Nephron progenitor cell (in vitro differentiated cells): ENCODE results near the gene DCTN3.

Experiments used
- DNase-seq: peaks from one replicate; pipeline ENCODE4 v3.0.0; 2021
- H3K27ac Mint-ChIP-seq: 2 replicates; pipeline ENCODE4 v1.8.0; 2021; ENCODE audit warnings: mild to moderate bottlenecking, moderate library complexity, mixed read lengths
- H3K27me3 Mint-ChIP-seq: 2 replicates; pipeline ENCODE4 v1.8.0; 2021; ENCODE audit warnings: mild to moderate bottlenecking, low read depth, mixed read lengths; ENCODE audit not compliant: poor library complexity
- H3K36me3 Mint-ChIP-seq: 2 replicates; pipeline ENCODE4 v1.8.0; 2021; ENCODE audit warnings: low read depth, mixed read lengths
- H3K4me1 Mint-ChIP-seq: 2 replicates; pipeline ENCODE4 v1.8.0; 2021; ENCODE audit warnings: mixed read lengths
- H3K4me3 Mint-ChIP-seq: 2 replicates; pipeline ENCODE4 v1.8.0; 2021; ENCODE audit warnings: mild to moderate bottlenecking, moderate library complexity, mixed read lengths
- H3K9me3 Mint-ChIP-seq: 2 replicates; pipeline ENCODE4 v1.8.0; 2021; ENCODE audit warnings: mild to moderate bottlenecking, moderate library complexity, mixed read lengths
- TF ChIP-seq, protein P1 (sequence below): fragments of 200-600 bp; sonication (generic); IDR thresholded peaks from 2 replicates; pipeline ENCODE4 v1.5.0; 2021; ENCODE audit warnings: antibody characterized with exemption

DCTN3 gene

DNA sequence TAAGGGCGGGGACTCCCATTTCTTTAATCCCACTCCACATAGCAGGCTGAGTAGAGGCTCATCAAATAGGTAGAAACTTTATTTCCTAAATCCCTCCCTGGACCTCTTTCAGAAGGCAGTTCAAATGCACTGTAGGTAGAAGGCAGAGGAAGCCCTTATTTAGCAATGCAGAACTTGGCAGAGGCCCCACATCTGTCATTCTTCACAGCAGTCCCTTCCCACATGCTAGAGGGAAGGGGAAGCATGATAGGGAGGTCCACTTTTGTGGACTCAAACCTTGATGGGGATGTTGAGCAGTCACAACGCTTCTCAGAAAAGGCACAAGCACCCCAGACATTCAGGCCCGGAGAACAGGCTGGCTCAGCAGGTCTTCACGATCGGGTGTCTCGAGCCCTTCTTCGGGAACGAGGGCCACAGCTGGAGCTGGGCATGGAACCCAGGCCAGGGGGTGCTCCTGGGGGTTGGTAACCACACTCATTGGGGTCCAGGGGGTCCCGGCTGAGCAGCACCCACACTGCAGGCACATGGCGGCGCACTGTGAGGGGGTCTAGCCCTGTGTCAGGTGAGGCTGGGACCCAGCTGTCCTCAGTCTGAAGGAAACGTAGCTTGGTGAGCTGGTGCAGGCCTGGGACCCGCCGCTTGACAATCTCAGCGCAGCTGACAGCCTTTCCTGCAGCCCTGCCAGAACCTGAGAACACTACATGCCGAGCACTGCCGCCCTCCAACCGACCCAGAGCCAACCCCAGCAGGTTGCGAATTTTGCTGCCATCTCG is 9.7 kb downstream of the DCTN3 start:
- Mint-ChIP-seq H3K36me3 (peaks cover 16% of the 10 kb centered on the region), H3K9me3 (no peaks in the 10 kb centered on the region), H3K27me3 (peaks cover 6% of the 10 kb centered on the region), H3K27ac (no peak overlapping the region), H3K4me1 (peaks cover 36% of the 10 kb centered on the region), H3K4me3 (peak overlapping the region; percentile 94)
- TF ChIP-seq, protein P1, sequence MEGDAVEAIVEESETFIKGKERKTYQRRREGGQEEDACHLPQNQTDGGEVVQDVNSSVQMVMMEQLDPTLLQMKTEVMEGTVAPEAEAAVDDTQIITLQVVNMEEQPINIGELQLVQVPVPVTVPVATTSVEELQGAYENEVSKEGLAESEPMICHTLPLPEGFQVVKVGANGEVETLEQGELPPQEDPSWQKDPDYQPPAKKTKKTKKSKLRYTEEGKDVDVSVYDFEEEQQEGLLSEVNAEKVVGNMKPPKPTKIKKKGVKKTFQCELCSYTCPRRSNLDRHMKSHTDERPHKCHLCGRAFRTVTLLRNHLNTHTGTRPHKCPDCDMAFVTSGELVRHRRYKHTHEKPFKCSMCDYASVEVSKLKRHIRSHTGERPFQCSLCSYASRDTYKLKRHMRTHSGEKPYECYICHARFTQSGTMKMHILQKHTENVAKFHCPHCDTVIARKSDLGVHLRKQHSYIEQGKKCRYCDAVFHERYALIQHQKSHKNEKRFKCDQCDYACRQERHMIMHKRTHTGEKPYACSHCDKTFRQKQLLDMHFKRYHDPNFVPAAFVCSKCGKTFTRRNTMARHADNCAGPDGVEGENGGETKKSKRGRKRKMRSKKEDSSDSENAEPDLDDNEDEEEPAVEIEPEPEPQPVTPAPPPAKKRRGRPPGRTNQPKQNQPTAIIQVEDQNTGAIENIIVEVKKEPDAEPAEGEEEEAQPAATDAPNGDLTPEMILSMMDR = no peak
- no peak for DNase-seq

DNA sequence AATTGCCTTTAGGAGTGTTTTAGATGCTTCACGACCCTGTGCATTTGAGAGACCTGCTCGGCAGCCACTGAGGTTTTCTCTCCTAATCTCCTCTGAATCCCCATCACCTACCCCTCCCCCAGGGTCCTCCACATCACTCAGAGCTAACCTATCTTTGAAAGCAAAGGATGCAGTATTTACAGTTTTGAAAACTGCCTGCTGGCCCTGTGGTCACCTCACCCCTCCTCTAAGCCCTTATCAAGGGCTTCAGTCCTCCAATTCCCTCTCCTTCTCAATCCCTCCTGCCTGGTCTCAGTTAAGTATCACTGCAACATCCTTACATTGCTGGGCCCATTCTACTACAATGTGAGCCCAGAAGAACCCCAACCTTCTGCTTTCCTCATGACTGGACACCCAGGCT is 13.0 kb downstream of the DCTN3 start:
- Mint-ChIP-seq H3K9me3 (no peaks in the 10 kb centered on the region), H3K27ac (no peak overlapping the region), H3K4me3 (no peak overlapping the region), H3K4me1 (peaks cover 29% of the 10 kb centered on the region), H3K27me3 (peaks cover 9% of the 10 kb centered on the region), H3K36me3 (peaks cover 4% of the 10 kb centered on the region)
- TF ChIP-seq, protein P1 = no peak
- DNase-seq = no peak

DNA sequence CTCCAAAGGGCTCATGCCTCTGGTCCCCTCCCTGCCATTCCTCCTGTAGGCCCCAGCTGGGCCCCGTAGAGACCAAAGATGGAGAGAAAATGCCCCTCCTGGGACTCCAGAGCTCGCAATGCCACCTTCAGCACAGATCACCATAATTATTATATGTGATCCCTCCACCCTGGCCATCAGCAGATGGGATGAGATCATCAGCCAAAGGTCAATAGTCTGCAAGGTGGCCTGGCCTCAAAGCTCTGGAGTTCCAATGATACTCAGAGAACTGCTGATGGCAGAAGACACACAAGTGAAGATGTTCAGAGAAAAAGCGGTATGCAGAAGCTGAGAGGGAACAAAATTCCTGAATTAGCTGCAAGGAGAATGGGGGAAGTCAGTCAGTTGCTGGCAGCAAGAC is 13.4 kb downstream of the DCTN3 start:
- TF ChIP-seq, protein P1 = no peak
- peaks cover 9% of the 10 kb centered on the region for H3K27me3 Mint-ChIP-seq
- H3K27ac Mint-ChIP-seq = no peak overlapping the region
- no peak for DNase-seq
- H3K4me1 Mint-ChIP-seq = peaks cover 26% of the 10 kb centered on the region
- H3K36me3 Mint-ChIP-seq = peaks cover 4% of the 10 kb centered on the region
- H3K4me3 Mint-ChIP-seq = no peak overlapping the region
- no peaks in the 10 kb centered on the region for H3K9me3 Mint-ChIP-seq

DNA sequence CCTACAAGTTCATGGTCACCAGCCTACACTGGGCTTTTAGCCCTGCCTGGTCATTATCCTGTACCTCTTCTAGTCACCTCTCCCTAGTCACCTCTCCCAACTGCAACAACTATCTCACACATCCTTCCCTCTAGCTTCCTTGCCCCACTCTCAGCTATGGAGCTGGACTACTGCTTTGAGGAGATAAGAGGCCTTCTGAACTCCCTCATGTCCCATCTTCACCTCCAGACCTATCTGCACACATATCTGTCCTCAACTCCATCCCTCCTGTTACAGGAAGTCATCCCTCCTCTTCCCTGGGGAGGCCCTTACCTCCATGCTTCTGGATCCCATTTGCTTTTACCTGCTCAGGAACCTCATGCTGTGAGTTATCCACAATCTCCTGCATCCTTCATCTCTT is 14.1 kb downstream of the DCTN3 start:
- peaks cover 4% of the 10 kb centered on the region for H3K36me3 Mint-ChIP-seq
- peaks cover 9% of the 10 kb centered on the region for H3K27me3 Mint-ChIP-seq
- H3K27ac Mint-ChIP-seq = no peak overlapping the region
- H3K4me3 Mint-ChIP-seq = no peak overlapping the region
- H3K4me1 Mint-ChIP-seq = peaks cover 27% of the 10 kb centered on the region
- no peak for DNase-seq
- TF ChIP-seq, protein P1 = no peak
- no peaks in the 10 kb centered on the region for H3K9me3 Mint-ChIP-seq

DNA sequence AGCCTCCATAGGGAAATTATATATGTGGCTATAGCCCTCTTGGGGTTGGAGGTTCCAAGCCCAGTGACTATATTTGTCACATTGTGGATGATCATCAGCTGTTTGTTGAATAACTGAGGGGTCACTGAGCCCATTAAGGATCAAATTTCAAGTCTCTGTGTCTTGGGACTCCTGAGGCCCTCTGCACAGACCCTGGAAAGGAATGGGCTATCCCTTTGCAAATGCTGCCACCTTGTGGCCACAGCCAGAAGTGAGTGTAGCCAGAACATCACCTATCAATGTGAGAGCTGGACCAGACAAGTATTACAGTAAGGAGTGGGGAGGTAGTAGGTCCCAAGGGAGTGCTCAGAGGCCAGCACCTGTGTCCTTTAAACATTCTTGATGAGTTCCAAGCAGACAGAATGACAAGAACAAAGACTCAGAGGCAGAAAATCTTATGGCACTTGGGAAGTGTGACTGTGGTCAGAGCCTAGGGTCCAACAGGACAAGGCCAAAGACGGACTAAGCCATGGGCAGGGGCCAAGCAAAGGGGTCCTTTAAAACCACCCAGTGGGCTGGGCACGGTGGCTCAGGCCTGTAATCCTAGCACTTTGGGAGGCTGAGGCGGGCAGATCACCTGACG is 16.6 kb downstream of the DCTN3 start:
- peaks cover 18% of the 10 kb centered on the region for H3K27me3 Mint-ChIP-seq
- peak; percentile 95 for DNase-seq
- H3K36me3 Mint-ChIP-seq = no peaks in the 10 kb centered on the region
- H3K4me1 Mint-ChIP-seq = peaks cover 20% of the 10 kb centered on the region
- H3K27ac Mint-ChIP-seq = no peak overlapping the region
- TF ChIP-seq, protein P1 = peak; percentile 93
- no peaks in the 10 kb centered on the region for H3K9me3 Mint-ChIP-seq
- no peak overlapping the region for H3K4me3 Mint-ChIP-seq
